ENCODE results near the gene HNRNPC.

- TF ChIP-seq CTCF (IDR thresholded peaks at IDR 0.05), result no peak
- no peak for TF ChIP-seq EZH2 (IDR thresholded peaks at IDR 0.05)
Measured at GRCh38 chr14:21169573-21169972, 99.7 kb downstream of the HNRNPC start.

Measured in neural progenitor cell (in vitro differentiated cells).